ENCODE data around the gene BMPER. TPM values are rescaled to one million over a fixed set of nuclear protein-coding genes. Genes with fewer than 3 reads are reported as not detected.

Gene BMPER
- total and polyA plus RNA-seq, 2 of the 8 experiments (the other 6 are each of a cell fraction or from before 2014, with no cell fraction given): 0.33 to 0.69 TPM

DNA sequence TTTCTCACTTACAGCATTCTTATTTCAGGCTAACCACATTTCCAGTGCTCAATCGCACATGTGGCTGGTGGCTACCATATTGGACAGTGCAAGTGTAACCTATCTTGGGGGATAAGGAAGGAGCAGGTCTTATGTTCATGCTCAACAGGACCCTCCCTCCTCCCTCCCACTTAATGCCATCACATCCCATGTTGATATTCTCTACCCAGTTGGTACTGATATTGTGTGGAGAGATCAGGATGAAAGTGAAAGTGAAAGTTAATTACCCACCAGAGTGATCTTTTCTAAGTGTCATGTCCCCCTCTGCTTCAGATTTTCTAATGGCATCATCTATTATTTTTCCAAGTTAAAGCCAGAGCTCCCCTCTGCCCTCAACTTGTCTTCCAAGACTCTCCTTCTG, 91.6 kb downstream of the BMPER start:
- no peak overlapping the region for H2AK5ac ChIP-seq (ENCODE audit: low read depth, low read length)
- H3K4me2 ChIP-seq (ENCODE audit: insufficient read depth in 1 of 2, low read depth in 2 of 2, low read length in 2 of 2): no peak overlapping the region
- TF ChIP-seq BCL11A (IDR thresholded peaks at IDR 0.05; ENCODE audit: low read depth in 2 of 2, low read length in 2 of 2) (no peak), ATF3 (IDR thresholded peaks at IDR 0.05; ENCODE audit: insufficient read depth, low read depth, low read length) (no peak), RFX5 (IDR thresholded peaks at IDR 0.05; ENCODE audit: borderline replicate concordance, low read depth, low read length) (no peak), CHD1 (IDR thresholded peaks at IDR 0.05; ENCODE audit: low read depth, low read length) (no peak), ASH2L (IDR thresholded peaks at IDR 0.05; ENCODE audit: low read length) (no peak), CBX5 (IDR thresholded peaks at IDR 0.05; ENCODE audit: low read depth, low read length) (no peak), CEBPB (IDR thresholded peaks at IDR 0.05; ENCODE audit: low read depth, low read length) (no peak), JUN (IDR thresholded peaks at IDR 0.05; ENCODE audit: low read depth, low read length) (no peak)
- TF ChIP-seq, protein P1, sequence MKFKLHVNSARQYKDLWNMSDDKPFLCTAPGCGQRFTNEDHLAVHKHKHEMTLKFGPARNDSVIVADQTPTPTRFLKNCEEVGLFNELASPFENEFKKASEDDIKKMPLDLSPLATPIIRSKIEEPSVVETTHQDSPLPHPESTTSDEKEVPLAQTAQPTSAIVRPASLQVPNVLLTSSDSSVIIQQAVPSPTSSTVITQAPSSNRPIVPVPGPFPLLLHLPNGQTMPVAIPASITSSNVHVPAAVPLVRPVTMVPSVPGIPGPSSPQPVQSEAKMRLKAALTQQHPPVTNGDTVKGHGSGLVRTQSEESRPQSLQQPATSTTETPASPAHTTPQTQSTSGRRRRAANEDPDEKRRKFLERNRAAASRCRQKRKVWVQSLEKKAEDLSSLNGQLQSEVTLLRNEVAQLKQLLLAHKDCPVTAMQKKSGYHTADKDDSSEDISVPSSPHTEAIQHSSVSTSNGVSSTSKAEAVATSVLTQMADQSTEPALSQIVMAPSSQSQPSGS (IDR thresholded peaks at IDR 0.05; ENCODE audit: low read length): no peak
- H3K23me2 ChIP-seq (ENCODE audit: low read depth, low read length): no peaks in the 10 kb centered on the region
- H3K9ac ChIP-seq (replicated peaks in 1 of 4; ENCODE audit: extremely low read depth in 1 of 4, low read depth in 3 of 4, low read length in 3 of 4): no peak overlapping the region
- no peaks in the 10 kb centered on the region for H4K20me1 ChIP-seq (replicated peaks in 1 of 2; ENCODE audit: control insufficient read depth in 1 of 2, insufficient read depth in 2 of 2, low read length in 2 of 2)
- H2BK5ac ChIP-seq (ENCODE audit: low read depth, low read length): no peak overlapping the region
- H4K8ac ChIP-seq (ENCODE audit: extremely low read depth, insufficient read depth, low read length): no peak overlapping the region
- H4K5ac ChIP-seq (ENCODE audit: insufficient read length, low read depth, low read length): no peak overlapping the region
- WGBS, 2 experiments (ENCODE audit: extremely low coverage in 1 of 2, insufficient coverage in 1 of 2, insufficient read length in 1 of 2, insufficient replicate concordance in 2 of 2, low coverage in 1 of 2, low lambda C conversion rate in 2 of 2, missing lambda C conversion rate in 1 of 2): 93% methylated on average over 1 of the region's 1 CpG; no CpG with 5 or more reads in 1 of the 2 experiments
- no peaks in the 10 kb centered on the region for H3K79me1 ChIP-seq (ENCODE audit: low read depth, low read length)
- H2BK20ac ChIP-seq (ENCODE audit: low read length): no peak overlapping the region
- H3K4me1 ChIP-seq (replicated peaks in 1 of 4; ENCODE audit: control insufficient read depth in 3 of 4, insufficient read depth in 4 of 4, low read length in 3 of 4): peaks cover 0 to 2% (median 0%) of the 10 kb centered on the region in 4 experiments; a peak in 1 of 7 replicates
- H2BK12ac ChIP-seq (ENCODE audit: low read depth, low read length): no peak overlapping the region
- H4K91ac ChIP-seq (replicated peaks; ENCODE audit: insufficient read length, low read length): no peak overlapping the region
- H3K56ac ChIP-seq (replicated peaks; ENCODE audit: insufficient read length, low read depth, low read length): no peak overlapping the region
- FAIRE-seq: no peak
- H2AFZ ChIP-seq (ENCODE audit: low read length): no peak overlapping the region
- H3K4ac ChIP-seq (replicated peaks; ENCODE audit: insufficient read length, low read depth, low read length): no peak overlapping the region
- no peak overlapping the region; the same call in 1 of the 2 replicates for H3K27ac ChIP-seq (ENCODE audit: low read depth, low read length)
- H3K27me3 ChIP-seq (replicated peaks in 1 of 4; ENCODE audit: control insufficient read depth in 3 of 4, extremely low read depth in 1 of 4, insufficient read depth in 3 of 4, low read length in 3 of 4): peaks cover 0 to 2% (median 0%) of the 10 kb centered on the region in 4 experiments; a peak in 1 of 7 replicates
- no peak overlapping the region for H2BK15ac ChIP-seq (ENCODE audit: low read length)
- DNase-seq (ENCODE audit: low read depth in 1 of 2, low spot score in 2 of 2): no peak
- H3K14ac ChIP-seq (ENCODE audit: insufficient read length): no peak overlapping the region
- ChIA-PET POLR2A (ENCODE audit: partially characterized antibody) (interaction anchor here (1.1 kb wide), 1 partner anchor 8 kb away, joined by 3 read pairs; no protein-coding TSS in a partner anchor), CTCF (ENCODE audit: partially characterized antibody) (interaction anchor here (0.7 kb wide), 1 partner anchor 64 kb away, joined by 3 read pairs; no protein-coding TSS in a partner anchor)
- peaks cover 3 to 5% of the 10 kb centered on the region in 2 experiments; a peak in 1 of 4 replicates for H3K9me3 ChIP-seq (ENCODE audit: insufficient read depth in 2 of 2, low read depth in 1 of 2, low read length in 1 of 2)
- no peak overlapping the region for H3K23ac ChIP-seq (ENCODE audit: insufficient read length)
- no peaks in the 10 kb centered on the region for H3K79me2 ChIP-seq (ENCODE audit: control insufficient read depth in 1 of 2, insufficient read depth in 2 of 2, low read length in 2 of 2)
- no peak overlapping the region for H2BK120ac ChIP-seq (replicated peaks; ENCODE audit: low read depth, low read length)
- H3K4me3 ChIP-seq (ENCODE audit: extremely low read depth in 1 of 4, insufficient read depth in 2 of 4, low read depth in 3 of 4, low read length in 4 of 4): no peak overlapping the region
- no peak overlapping the region for H3K18ac ChIP-seq (ENCODE audit: extremely low read depth, low read length)
- H3K36me3 ChIP-seq (ENCODE audit: control insufficient read depth in 2 of 4, insufficient read depth in 4 of 4, low read length in 3 of 4): no peaks in the 10 kb centered on the region

Measured in H1 (cell line).